HL-60 (cell line): ENCODE results near the gene PRDX3.

Source experiments
- DNase-seq, 2 experiments: peaks; one replicate each; pipeline ENCODE4 v3.0.0-alpha.2; 2010 to 2020; ENCODE audit warnings: low read depth in 1 of 2, low spot score in 1 of 2
- H3K27ac ChIP-seq: fragments of 250-450 bp; sonication (Bioruptor Pico); replicated peaks from 2 replicates; pipeline ENCODE4 v1.5.1; 2020; ENCODE audit warnings: mild to moderate bottlenecking, moderate library complexity
- H3K27me3 ChIP-seq: fragments of 250-450 bp; sonication (Bioruptor Pico); 2 replicates; pipeline ENCODE4 v1.5.1; 2021; ENCODE audit warnings: mild to moderate bottlenecking, moderate library complexity; ENCODE audit not compliant: insufficient read depth, poor library complexity, severe bottlenecking
- H3K4me3 ChIP-seq: replicated peaks from 2 replicates; pipeline ENCODE4 v1.5.1; 2011; ENCODE audit warnings: mild to moderate bottlenecking, control low read depth, low read length; ENCODE audit not compliant: insufficient read depth
- GABPA ChIP-seq: IDR thresholded peaks from 2 replicates; pipeline ENCODE4 v1.6.1; 2012; ENCODE audit warnings: low read depth
- POLR2AphosphoS5 ChIP-seq: IDR thresholded peaks from 2 replicates; pipeline ENCODE4 v1.6.1; 2012; ENCODE audit warnings: low read depth
- REST ChIP-seq: IDR thresholded peaks from 2 replicates; pipeline ENCODE4 v1.6.1; 2012; ENCODE audit warnings: low read depth; ENCODE audit not compliant: insufficient replicate concordance
- SPI1 ChIP-seq: IDR thresholded peaks from 2 replicates; pipeline ENCODE4 v1.6.1; 2012; ENCODE audit warnings: low read depth, mild to moderate bottlenecking, borderline replicate concordance
- TF ChIP-seq, protein P1 (sequence below): IDR thresholded peaks from one replicate; pipeline ENCODE4 v1.5.1; 2011; ENCODE audit warnings: low read length, control low read depth, inconsistent platforms; ENCODE audit not compliant: insufficient read depth

The PRDX3 gene

GRCh38 chr10:119165171-119166117 is 13.2 kb downstream of the PRDX3 start, which contains the start of gene SFXN4:
SFXN4 (minus strand) TSS chr10:119165714; CDS start chr10:119165647, 67 bp downstream.
- Histone ChIP-seq H3K27me3 (no peaks in the 10 kb centered on the region), H3K4me3 (peak within 1 kb of the TSS; percentile 59), H3K27ac (peak within 1 kb of the TSS; percentile 99)
- DNase-seq = peak; percentile 74 to 82
- TF ChIP-seq GABPA (no peak), REST (no peak), SPI1 (no peak), POLR2AphosphoS5 (peak; percentile 62; the same call in 1 of the 2 replicates)
- TF ChIP-seq, protein P1, sequence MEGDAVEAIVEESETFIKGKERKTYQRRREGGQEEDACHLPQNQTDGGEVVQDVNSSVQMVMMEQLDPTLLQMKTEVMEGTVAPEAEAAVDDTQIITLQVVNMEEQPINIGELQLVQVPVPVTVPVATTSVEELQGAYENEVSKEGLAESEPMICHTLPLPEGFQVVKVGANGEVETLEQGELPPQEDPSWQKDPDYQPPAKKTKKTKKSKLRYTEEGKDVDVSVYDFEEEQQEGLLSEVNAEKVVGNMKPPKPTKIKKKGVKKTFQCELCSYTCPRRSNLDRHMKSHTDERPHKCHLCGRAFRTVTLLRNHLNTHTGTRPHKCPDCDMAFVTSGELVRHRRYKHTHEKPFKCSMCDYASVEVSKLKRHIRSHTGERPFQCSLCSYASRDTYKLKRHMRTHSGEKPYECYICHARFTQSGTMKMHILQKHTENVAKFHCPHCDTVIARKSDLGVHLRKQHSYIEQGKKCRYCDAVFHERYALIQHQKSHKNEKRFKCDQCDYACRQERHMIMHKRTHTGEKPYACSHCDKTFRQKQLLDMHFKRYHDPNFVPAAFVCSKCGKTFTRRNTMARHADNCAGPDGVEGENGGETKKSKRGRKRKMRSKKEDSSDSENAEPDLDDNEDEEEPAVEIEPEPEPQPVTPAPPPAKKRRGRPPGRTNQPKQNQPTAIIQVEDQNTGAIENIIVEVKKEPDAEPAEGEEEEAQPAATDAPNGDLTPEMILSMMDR = no peak

- H3K27ac ChIP-seq = no peak overlapping the region
- DNase-seq = no peak
- TF ChIP-seq GABPA (no peak), REST (no peak), POLR2AphosphoS5 (no peak), SPI1 (no peak)
- TF ChIP-seq, protein P1 = no peak
These were observed 16.0 kb downstream of the PRDX3 start for GRCh38 chr10:119162452-119163092.

DNA sequence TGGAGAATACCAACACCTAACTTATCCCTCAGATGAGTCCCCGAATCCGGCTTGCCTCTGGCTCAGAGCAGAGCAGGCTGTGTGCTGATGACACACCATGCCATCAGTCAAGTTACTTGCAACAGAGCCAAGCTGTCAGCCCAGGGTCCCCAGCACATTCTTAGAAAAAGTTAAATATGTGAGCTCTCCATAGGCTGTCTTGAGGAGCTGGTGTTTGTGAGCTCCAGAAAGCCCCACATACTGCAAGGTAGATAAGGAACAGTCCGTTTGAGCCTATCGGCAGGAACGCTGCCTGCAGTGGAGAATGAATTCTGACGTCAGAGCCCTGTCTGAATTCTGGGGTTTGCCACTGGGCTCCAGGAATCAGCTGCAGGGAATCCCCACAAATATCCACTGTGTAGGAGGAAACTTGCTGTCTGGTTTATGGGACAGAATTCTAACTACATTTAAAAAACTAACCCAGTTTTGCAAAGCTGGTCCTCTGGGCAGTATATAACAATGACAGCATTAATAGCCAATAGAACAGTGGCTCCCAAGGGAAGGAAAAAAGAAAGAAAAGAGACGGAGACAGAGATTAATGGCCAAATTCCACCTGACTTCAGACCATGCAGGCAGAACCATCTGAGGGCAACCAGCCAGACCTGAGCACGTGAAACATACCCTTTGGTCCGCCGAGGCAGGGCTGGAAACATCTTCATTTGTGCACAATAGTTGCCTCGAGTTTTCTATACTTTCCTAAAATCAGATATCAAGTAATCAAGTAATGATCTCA is 16.7 kb downstream of the PRDX3 start:
- no peak overlapping the region for H3K27ac ChIP-seq

More at GRCh38 chr10:119162452-119163092, 16.0 kb downstream of the PRDX3 start:
- Histone ChIP-seq H3K27me3 (no peaks in the 10 kb centered on the region), H3K4me3 (no peak overlapping the region)

More for the DNA sequence above, 16.7 kb downstream of the PRDX3 start:
- Histone ChIP-seq H3K27me3 (no peaks in the 10 kb centered on the region), H3K4me3 (no peak overlapping the region)
- DNase-seq = no peak
- no peak for TF ChIP-seq GABPA
- TF ChIP-seq POLR2AphosphoS5 = no peak
- TF ChIP-seq SPI1 = no peak
- no peak for TF ChIP-seq REST
- TF ChIP-seq, protein P1 = no peak
